Gastrocnemius medialis (tissue), 4 donors: ENCODE data around the gene PPT2. TPM values are rescaled to one million over a fixed set of nuclear protein-coding genes. Genes with fewer than 3 reads are reported as not detected.
"Not testable (repeated sequence)": the region's sequence is repeated elsewhere in the genome, so short reads cannot be mapped to it uniquely, and the experiment has no call there.

Source experiments
- ATAC-seq, 2 donors: fragments of 150-250 bp; one replicate each; pipeline ENCODE4 v1.9.1; 2016
- DNase-seq, 2 donors: peaks; one replicate each; pipeline ENCODE4 v3.0.0-alpha.2; 2019
- H3K27ac ChIP-seq, 4 donors: fragments of 200-600 bp; sonication (generic); 1 replicate in 1 of 4; 2 replicates in 3 of 4; pipeline ENCODE4 v1.5.1; 2016 to 2018; ENCODE audit warnings: mild to moderate bottlenecking in 2 of 4, moderate library complexity in 1 of 4
- H3K27me3 ChIP-seq, 3 donors: fragments of 200-600 bp; sonication (generic) in 2 of 3; 1 replicate in 1 of 3; 2 replicates in 2 of 3; pipeline versions ENCODE4 v1.5.1 to v1.6.0; 2016 to 2019; ENCODE audit warnings: mild to moderate bottlenecking in 1 of 3, moderate library complexity in 1 of 3
- H3K36me3 ChIP-seq, 2 donors: fragments of 200-600 bp; sonication (generic) in 1 of 2; one replicate each; pipeline ENCODE4 v1.5.1; 2017 to 2018
- H3K4me1 ChIP-seq, 2 donors: fragments of 200-600 bp; sonication (generic) in 1 of 2; one replicate each; pipeline ENCODE4 v1.5.1; 2016 to 2017; ENCODE audit warnings: mild to moderate bottlenecking in 2 of 2
- H3K4me3 ChIP-seq, 4 donors: fragments of 200-600 bp; sonication (generic) in 3 of 4; 1 replicate in 1 of 4; 2 replicates in 3 of 4; pipeline ENCODE4 v1.5.1; 2016 to 2019; ENCODE audit warnings: mild to moderate bottlenecking in 2 of 4
- H3K9me3 ChIP-seq, 3 donors: fragments of 200-600 bp; sonication (generic) in 2 of 3; 1 replicate in 1 of 3; 2 replicates in 2 of 3; pipeline ENCODE4 v1.5.1; 2016 to 2019
- POLR2A ChIP-seq, 2 donors: fragments of 450-650 bp; IDR thresholded peaks; one replicate each; pipeline ENCODE4 v1.6.1; 2017; ENCODE audit warnings: antibody characterized with exemption in 2 of 2, mild to moderate bottlenecking in 2 of 2, moderate library complexity in 2 of 2
- in situ Hi-C, 4 donors: fragments of 200-750 bp; cut with MboI; loops; one replicate each; pipeline versions ENCODE4 v1.15.0 to v1.8.0; 2017; ENCODE audit warnings: low sequenced_read_pairs in 4 of 4
- intact Hi-C: fragments of 100-400 bp; cut with DNase I; formaldehyde crosslinking; loops from one replicate; pipeline ENCODE4 v1.15.1; 2023; ENCODE audit warnings: low total_unique reads
- microRNA-seq, 2 donors: library from miRNA; unstranded; fragments of <30 nt; microRNA quantifications; one replicate each; pipeline ENCODE4, GENCODE V29; 2016; ENCODE audit warnings: borderline replicate concordance in 2 of 2
- total RNA-seq, 4 donors: library from RNA; depleted of rRNA; stranded (reverse); fragments of >200 nt; gene quantifications; one replicate each; pipeline versions ENCODE4 v1.1.0 to v1.2.3, GENCODE V29; 2016
- TF ChIP-seq, protein P1 (sequence below), 5 experiments: fragments of 450-650 bp in 3 of 5; fragments of 200-600 bp in 2 of 5; sonication (generic) in 2 of 5; IDR thresholded peaks in 4 of 5; conservative IDR thresholded peaks in 1 of 5; 1 replicate in 4 of 5; 2 replicates in 1 of 5; pipeline ENCODE4 v1.5.1; 2016 to 2019; ENCODE audit warnings: antibody characterized with exemption in 5 of 5, mild to moderate bottlenecking in 3 of 5, moderate library complexity in 3 of 5

Gene PPT2
- total RNA-seq, 4 donors from 2014 or later, result 16.2 to 72.7 (median 21.4) TPM

DNA sequence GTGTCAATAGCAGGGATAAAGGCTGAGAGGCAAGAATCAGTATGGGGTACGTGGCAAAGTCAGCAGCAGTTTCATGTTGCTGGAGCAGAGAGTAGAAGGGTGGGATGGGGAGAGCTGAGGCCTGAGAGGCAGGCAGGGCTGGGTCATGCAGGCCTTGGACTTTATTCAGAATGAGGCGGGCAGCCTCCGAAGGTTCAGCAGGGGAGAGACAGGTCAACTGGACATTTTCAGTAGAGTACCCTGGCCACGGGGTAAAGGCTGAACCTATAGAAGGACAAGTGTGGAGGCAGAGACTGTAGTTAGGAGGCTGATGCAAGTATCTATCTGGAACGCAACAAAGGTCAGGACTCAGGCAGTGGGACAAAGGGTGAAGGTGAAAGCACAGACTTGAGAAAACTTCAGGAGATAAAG lies 56.3 kb downstream of the PPT2 start:
- H3K36me3 ChIP-seq, result no peaks in the 10 kb centered on the region
- no peak overlapping the region for H3K27ac ChIP-seq
- no peaks in the 10 kb centered on the region for H3K4me1 ChIP-seq
- no peak for ATAC-seq
- no peaks in the 10 kb centered on the region for H3K27me3 ChIP-seq
- DNase-seq, result no peak
- TF ChIP-seq, protein P1, sequence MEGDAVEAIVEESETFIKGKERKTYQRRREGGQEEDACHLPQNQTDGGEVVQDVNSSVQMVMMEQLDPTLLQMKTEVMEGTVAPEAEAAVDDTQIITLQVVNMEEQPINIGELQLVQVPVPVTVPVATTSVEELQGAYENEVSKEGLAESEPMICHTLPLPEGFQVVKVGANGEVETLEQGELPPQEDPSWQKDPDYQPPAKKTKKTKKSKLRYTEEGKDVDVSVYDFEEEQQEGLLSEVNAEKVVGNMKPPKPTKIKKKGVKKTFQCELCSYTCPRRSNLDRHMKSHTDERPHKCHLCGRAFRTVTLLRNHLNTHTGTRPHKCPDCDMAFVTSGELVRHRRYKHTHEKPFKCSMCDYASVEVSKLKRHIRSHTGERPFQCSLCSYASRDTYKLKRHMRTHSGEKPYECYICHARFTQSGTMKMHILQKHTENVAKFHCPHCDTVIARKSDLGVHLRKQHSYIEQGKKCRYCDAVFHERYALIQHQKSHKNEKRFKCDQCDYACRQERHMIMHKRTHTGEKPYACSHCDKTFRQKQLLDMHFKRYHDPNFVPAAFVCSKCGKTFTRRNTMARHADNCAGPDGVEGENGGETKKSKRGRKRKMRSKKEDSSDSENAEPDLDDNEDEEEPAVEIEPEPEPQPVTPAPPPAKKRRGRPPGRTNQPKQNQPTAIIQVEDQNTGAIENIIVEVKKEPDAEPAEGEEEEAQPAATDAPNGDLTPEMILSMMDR (IDR thresholded peaks at IDR 0.05 in 4 of 5, conservative IDR thresholded peaks at IDR 0.05 in 1 of 5), result no peak
- no peak for TF ChIP-seq POLR2A (IDR thresholded peaks at IDR 0.05)
- in situ Hi-C loops, result no loop called here
- no peaks in the 10 kb centered on the region for H3K9me3 ChIP-seq
- no peak overlapping the region for H3K4me3 ChIP-seq
- intact Hi-C loops, result no loop called here

DNA sequence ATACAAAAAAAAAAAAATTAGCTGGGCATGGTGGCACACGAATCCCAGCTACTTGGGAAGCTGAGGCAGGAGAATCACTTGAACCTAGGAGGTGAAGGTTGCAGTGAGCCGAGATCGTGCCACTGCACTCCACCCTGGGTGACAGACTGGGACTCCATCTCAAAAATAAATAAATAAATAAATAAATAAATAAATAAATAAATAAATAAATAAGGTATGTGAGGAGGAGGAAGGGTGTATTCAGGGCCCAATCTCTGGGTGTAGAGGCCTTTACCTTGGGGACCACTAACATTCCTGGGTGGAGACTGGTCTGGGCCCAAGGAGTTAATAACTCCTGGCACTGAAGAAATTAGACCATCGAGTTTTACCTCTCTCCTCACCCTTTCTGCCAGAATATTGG lies 57.5 kb downstream of the PPT2 start:
- DNase-seq, ATAC-seq, H3K36me3 ChIP-seq, H3K4me1 ChIP-seq, H3K9me3 ChIP-seq, in situ Hi-C loops, H3K27me3 ChIP-seq, H3K27ac ChIP-seq, H3K4me3 ChIP-seq, intact Hi-C loops: not testable (repeated sequence)

DNA sequence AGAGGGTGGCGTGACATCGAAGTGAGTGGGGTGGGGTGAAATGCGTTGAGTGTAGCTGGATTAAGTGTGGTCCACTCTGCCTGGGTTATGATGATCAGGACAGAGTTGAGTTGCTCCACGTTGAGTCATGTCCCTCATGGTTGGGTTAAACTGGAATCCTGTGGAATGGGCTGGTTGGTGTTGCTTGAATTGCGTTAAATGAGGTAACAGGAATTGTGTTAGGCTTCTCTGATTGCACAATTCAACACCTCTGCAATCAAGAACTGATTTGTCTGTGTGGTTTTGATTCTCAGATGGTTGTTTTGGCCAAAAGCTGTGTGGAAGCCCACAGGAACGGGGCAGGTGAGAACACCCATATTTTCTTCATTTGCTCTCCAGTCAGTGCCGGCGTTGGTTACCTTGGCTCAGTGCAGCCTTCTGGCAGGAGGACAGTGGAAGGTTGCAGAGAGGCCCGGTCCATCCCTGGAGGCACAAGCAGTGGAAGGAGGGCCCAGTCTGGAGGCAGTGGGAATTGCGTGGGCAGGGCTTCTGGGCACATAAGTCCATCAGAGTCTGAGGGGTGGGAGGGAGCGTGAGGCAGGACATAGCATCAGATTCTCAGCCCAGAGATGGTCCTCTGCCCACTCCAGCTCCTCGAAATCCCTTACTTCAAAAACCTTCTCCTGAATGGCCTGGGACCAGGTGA lies 58.3 kb downstream of the PPT2 start:
- Histone ChIP-seq H3K36me3 (no peaks in the 10 kb centered on the region), H3K27me3 (no peaks in the 10 kb centered on the region), H3K4me1 (no peaks in the 10 kb centered on the region), H3K9me3 (no peaks in the 10 kb centered on the region), H3K4me3 (no peak overlapping the region), H3K27ac (no peak overlapping the region)
- no peak for ATAC-seq
- TF ChIP-seq, protein P1 (IDR thresholded peaks at IDR 0.05 in 4 of 5, conservative IDR thresholded peaks at IDR 0.05 in 1 of 5), result no peak
- no peak for TF ChIP-seq POLR2A (IDR thresholded peaks at IDR 0.05)
- no peak for DNase-seq
- intact Hi-C loops, result no loop called here
- in situ Hi-C loops, result no loop called here

Small RNA genes within 50 kb of the gene (microRNA-seq; reads per million reads assigned to microRNA genes)
- gene MIR6721, result 1.2 to 1.7 reads per million in 2 donors
- gene MIR6833, result 0 reads per million in 2 donors

Other genes starting within 250 kb of the PPT2 start
- gene C2, start 226.4 kb upstream of the PPT2 start, total RNA-seq, result 1 to 10 TPM; 2.7 to 4.9 (median 3.6) TPM
- gene CFB, start 208.0 kb upstream of the PPT2 start, total RNA-seq, result 10 to 100 TPM in 1 of 4 donors, 1 to 10 TPM in 3; 1.0 to 13.8 (median 6.1) TPM
- gene NELFE, start 195.2 kb upstream of the PPT2 start, total RNA-seq, result 10 to 100 TPM; 58.1 to 88.6 (median 78.7) TPM
- 10 to 100 TPM; 21.2 to 51.9 (median 22.7) TPM for gene SKIC2, start 195.0 kb upstream of the PPT2 start, total RNA-seq
- gene DXO, start 182.0 kb upstream of the PPT2 start, total RNA-seq, result 10 to 100 TPM in 1 of 4 donors, 1 to 10 TPM in 3; 5.8 to 11.5 (median 8.5) TPM
- 1 to 10 TPM; 4.3 to 7.8 (median 6.2) TPM for gene C4A, start 172.1 kb upstream of the PPT2 start, total RNA-seq
- 1 to 10 TPM; 2.6 to 8.6 (median 6.9) TPM for gene C4B, start 139.3 kb upstream of the PPT2 start, total RNA-seq
- gene CYP21A2, start 115.7 kb upstream of the PPT2 start, total RNA-seq, result under 1 TPM in 2 of 4 donors, not detected in 2; 0.16 to 0.41 TPM
- 10 to 100 TPM; 12.0 to 37.0 (median 33.5) TPM for gene TNXB, start 44.8 kb upstream of the PPT2 start, total RNA-seq
- gene ATF6B, start 25.9 kb upstream of the PPT2 start, total RNA-seq, result 10 to 100 TPM in 2 of 4 donors, 1 to 10 TPM in 2; 6.8 to 18.4 (median 9.5) TPM
- gene FKBPL, start 23.9 kb upstream of the PPT2 start, total RNA-seq, result 1 to 10 TPM; 2.6 to 6.0 (median 3.9) TPM
- gene PRRT1, start 2.2 kb upstream of the PPT2 start, total RNA-seq, result under 1 TPM in 1 of 4 donors, not detected in 3; 0.49 TPM
- gene EGFL8, start 10.5 kb downstream of the PPT2 start, total RNA-seq, result 1 to 10 TPM in 3 of 4 donors, under 1 TPM in 1; 0.80 to 7.1 (median 4.2) TPM
- gene AGPAT1, start 21.9 kb downstream of the PPT2 start, total RNA-seq, result 10 to 100 TPM; 32.0 to 58.7 (median 42.0) TPM
- gene RNF5, start 24.3 kb downstream of the PPT2 start, total RNA-seq, result 10 to 100 TPM; 54.6 to 98.3 (median 78.1) TPM
- gene AGER, start 30.1 kb downstream of the PPT2 start, total RNA-seq, result 1 to 10 TPM in 1 of 4 donors, not detected in 3; 1.9 TPM
- gene PBX2, start 36.1 kb downstream of the PPT2 start, total RNA-seq, result 10 to 100 TPM; 24.3 to 37.6 (median 33.6) TPM
- gene GPSM3, start 38.5 kb downstream of the PPT2 start, total RNA-seq, result 1 to 10 TPM in 3 of 4 donors, not detected in 1; 2.2 to 2.9 (median 2.3) TPM
- gene NOTCH4, start 69.9 kb downstream of the PPT2 start, total RNA-seq, result 10 to 100 TPM in 3 of 4 donors, 1 to 10 TPM in 1; 6.8 to 21.1 (median 14.8) TPM
- gene TSBP1, start 217.8 kb downstream of the PPT2 start, total RNA-seq, result not detected